Bronchial epithelial cell (primary cell): ENCODE data around the gene TMEM255B. TPM values are rescaled to one million over a fixed set of nuclear protein-coding genes. Genes with fewer than 3 reads are reported as not detected.

Source experiments
- DNase-seq: peaks from one replicate; pipeline ENCODE4 v3.0.0-alpha.2; 2010; ENCODE audit warnings: low read depth
- FAIRE-seq: peaks from 2 replicates; lab custom pipeline; 2011; peaks lifted over from hg19 to GRCh38; lab: Jason Lieb, UNC
- H3K27me3 ChIP-seq: 2 replicates; pipeline ENCODE4 v1.5.1; 2011; ENCODE audit warnings: low read length; ENCODE audit not compliant: control insufficient read depth, insufficient read depth
- H3K36me3 ChIP-seq: 2 replicates; pipeline ENCODE4 v1.5.1; 2011; ENCODE audit warnings: low read length; ENCODE audit not compliant: control insufficient read depth, insufficient read depth
- H3K4me3 ChIP-seq: 2 replicates; pipeline ENCODE4 v1.5.1; 2011; ENCODE audit warnings: mild to moderate bottlenecking, low read depth, low read length, control low read depth
- CTCF ChIP-seq: IDR thresholded peaks from 2 replicates; pipeline ENCODE4 v1.5.1; 2011; ENCODE audit warnings: mild to moderate bottlenecking, moderate library complexity, low read length, control low read depth, inconsistent platforms; ENCODE audit not compliant: insufficient read depth, severe bottlenecking
- total RNA-seq: library from RNA; depleted of rRNA; stranded (reverse); fragments of >200 nt; gene quantifications from 2 replicates; pipeline ENCODE4 v1.2.1, GENCODE V29; 2014

The TMEM255B gene
- total RNA-seq, 1 donor from 2014 or later, result 5.3 TPM

- Histone ChIP-seq H3K36me3 (peaks cover 21% of the 10 kb centered on the region), H3K4me3 (no peak overlapping the region), H3K27me3 (no peaks in the 10 kb centered on the region)
- DNase-seq (no peak), FAIRE-seq (no peak)
- no peak for TF ChIP-seq CTCF
Measured at GRCh38 chr13:113845723-113846635, 87.0 kb downstream of the TMEM255B start.

- FAIRE-seq (no peak), DNase-seq (no peak)
- Histone ChIP-seq H3K36me3 (peaks cover 21% of the 10 kb centered on the region), H3K4me3 (no peak overlapping the region), H3K27me3 (no peaks in the 10 kb centered on the region)
- no peak for TF ChIP-seq CTCF
Measured at GRCh38 chr13:113846636-113847318, 87.8 kb downstream of the TMEM255B start.

- TF ChIP-seq CTCF, result no peak
- no peaks in the 10 kb centered on the region for H3K27me3 ChIP-seq
- no peak for DNase-seq
- FAIRE-seq, result no peak
- H3K36me3 ChIP-seq, result peaks cover 19% of the 10 kb centered on the region
- H3K4me3 ChIP-seq, result no peak overlapping the region
Measured at GRCh38 chr13:113848020-113848419, 89.0 kb downstream of the TMEM255B start.

GRCh38 chr13:113848431-113849260 lies 89.6 kb downstream of the TMEM255B start:
- no peak for FAIRE-seq
- Histone ChIP-seq H3K27me3 (no peaks in the 10 kb centered on the region), H3K4me3 (no peak overlapping the region), H3K36me3 (peaks cover 17% of the 10 kb centered on the region)
- TF ChIP-seq CTCF, result no peak
- DNase-seq, result no peak

- no peak for TF ChIP-seq CTCF
- Histone ChIP-seq H3K4me3 (no peak overlapping the region), H3K27me3 (no peaks in the 10 kb centered on the region), H3K36me3 (peaks cover 14% of the 10 kb centered on the region)
- DNase-seq (peak; percentile 74), FAIRE-seq (no peak)
Measured at GRCh38 chr13:113849546-113849945, 90.5 kb downstream of the TMEM255B start.
